HG03097 (cell line): ENCODE results near the gene CUEDC2.

Experiments
- ATAC-seq: cut with Tn5 transposase; IDR thresholded peaks from one replicate; pipeline ENCODE4 v1.9.1; 2021; ENCODE audit not compliant: unreplicated experiment, low FRiP score

Gene CUEDC2

DNA sequence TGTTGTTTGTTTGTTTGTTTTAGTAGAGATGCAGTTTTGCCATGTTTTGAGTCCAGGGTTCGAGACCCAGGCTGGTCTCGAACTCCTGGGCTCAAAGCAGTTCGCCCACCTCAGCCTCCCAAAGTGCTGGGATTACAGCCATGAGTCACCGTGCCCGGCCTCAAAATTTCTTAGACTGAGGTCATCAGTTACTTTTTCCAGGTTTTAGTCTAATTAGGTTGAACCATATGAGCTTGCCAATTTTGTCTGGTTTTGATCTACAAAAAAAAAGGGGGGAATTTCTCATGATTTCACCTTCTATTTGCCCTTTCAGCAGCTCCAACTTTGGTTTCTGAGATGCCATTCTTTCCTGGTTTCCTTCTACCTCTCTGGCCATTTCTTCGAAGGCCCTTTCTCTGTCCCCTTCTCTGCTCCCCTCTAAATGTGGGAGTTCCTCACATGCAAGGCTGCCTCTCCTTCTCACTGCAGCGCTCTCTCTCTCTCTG lies 5.5 kb downstream of the CUEDC2 start:
- no peak for ATAC-seq

DNA sequence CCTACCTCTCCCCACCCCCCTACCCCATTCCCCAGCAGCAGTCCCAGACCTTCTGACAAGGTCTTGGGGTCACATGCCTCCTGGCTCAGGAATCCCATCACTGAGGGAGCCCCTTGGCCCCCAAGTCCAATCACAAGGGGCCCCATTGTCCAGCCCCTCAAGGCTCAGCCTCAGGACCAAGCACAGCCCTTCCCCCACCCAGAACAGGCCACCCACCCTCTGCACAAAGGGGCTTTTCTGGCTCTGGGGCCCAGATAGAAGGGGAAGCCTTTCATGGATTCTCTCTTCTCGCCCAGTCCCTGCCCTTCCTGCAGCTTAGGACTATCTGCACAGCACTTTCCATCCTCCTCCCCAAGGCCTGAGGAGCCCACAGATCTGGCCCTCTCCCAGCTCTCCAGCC lies 6.9 kb downstream of the CUEDC2 start:
- ATAC-seq: no peak

- no peak for ATAC-seq
These were observed 7.5 kb downstream of the CUEDC2 start for GRCh38 chr10:102424916-102425315.

GRCh38 chr10:102424145-102424544 lies 8.2 kb downstream of the CUEDC2 start:
- ATAC-seq: no peak

- ATAC-seq: no peak
These were observed 8.9 kb downstream of the CUEDC2 start for GRCh38 chr10:102423372-102423968.

- no peak for ATAC-seq
These were observed 9.7 kb downstream of the CUEDC2 start for GRCh38 chr10:102422545-102423129.

- no peak for ATAC-seq
These were observed 10.4 kb downstream of the CUEDC2 start for GRCh38 chr10:102421757-102422512.

DNA sequence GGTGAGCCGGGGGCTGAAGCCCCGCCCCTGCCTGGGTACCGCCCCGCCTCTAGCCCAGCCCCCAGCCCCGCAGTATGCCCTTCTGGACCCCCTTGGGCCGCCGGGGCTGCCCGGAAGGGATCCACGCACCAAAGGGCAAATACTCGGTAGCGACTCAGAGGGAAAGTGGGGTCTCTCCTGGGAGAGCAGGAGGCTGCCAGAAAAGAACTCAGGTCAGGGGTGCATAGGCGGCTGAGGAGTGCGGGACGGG lies 10.9 kb downstream of the CUEDC2 start:
- peak; percentile 2 for ATAC-seq

- ATAC-seq: peak; percentile 61
These were observed 11.5 kb downstream of the CUEDC2 start, which contains the start of gene FBXL15 for GRCh38 chr10:102420714-102421506. TSS of gene FBXL15 (plus strand) at chr10:102420836. CDS start at chr10:102421130, 294 bp downstream.

- no peak for ATAC-seq
These were observed 12.1 kb downstream of the CUEDC2 start for GRCh38 chr10:102420181-102420713.

DNA sequence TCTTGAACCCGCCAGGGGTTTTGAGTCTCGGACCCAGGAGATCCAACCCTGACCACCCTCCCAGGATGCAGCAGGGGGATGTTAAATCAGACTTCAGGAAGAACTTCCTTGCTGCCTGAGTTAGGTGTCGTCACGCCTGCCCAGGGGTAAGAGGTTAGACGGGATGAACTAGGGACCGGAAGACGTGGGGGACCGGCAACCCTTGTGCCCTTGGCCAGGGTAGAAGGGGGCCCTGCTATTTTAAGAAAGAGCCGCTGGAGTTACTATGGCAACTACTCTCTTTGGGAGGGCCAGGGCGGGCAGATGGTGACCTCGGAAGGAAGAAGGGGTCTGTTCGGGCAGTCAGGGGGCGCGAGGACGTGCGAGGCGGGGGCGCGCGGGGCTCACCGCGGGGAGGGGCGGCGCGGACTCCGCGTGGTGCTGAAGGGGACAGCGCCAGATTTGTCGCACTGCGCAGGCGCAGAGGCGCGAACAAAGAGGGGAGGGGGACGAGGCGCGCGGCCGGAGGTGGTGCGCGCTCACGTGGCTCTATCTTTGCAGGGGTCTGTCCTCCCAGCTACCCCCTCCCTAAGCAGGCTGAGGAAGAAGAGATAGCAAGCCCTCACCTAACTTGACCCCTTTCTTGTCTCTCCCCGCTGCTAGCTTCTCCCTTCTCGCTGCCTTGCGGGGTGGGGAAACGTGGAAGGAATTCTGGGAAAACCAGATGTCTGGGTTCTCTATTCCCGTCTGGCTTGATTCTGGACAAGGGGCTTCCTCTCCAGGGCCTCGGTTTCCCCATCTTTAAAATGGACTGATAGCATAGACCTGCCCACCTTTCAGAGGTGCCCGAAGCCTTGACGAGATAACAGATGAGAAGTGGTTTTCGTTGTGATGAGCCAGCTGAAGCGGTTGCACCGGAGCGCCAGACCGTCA lies 12.8 kb downstream of the CUEDC2 start:
- ATAC-seq: no peak

- ATAC-seq: no peak
These were observed 13.6 kb downstream of the CUEDC2 start, which contains the start of gene PSD for GRCh38 chr10:102418622-102419268. TSS of gene PSD (minus strand) at chr10:102418785. CDS start at chr10:102417038, 1,747 bp downstream.

DNA sequence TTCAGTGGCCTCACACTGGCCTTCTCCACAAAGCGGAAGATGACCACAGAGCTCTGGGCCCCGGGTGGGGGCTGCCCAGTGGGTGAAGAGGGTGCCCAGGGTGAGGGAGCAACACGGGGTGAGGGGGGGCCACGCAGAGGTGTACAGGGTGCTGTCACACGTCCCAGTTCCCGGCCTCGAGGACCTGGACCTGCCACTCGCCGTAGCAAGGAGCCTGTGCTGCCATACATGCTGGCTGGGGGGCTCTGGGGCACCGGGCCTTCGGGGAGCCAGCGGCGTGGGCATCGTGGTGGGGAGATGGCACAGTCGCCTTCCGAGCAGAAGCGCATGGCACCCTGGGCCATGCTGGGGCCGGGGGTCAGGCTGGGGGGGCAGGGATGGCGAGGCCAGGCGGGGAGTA lies 15.7 kb downstream of the CUEDC2 start:
- ATAC-seq: no peak

DNA sequence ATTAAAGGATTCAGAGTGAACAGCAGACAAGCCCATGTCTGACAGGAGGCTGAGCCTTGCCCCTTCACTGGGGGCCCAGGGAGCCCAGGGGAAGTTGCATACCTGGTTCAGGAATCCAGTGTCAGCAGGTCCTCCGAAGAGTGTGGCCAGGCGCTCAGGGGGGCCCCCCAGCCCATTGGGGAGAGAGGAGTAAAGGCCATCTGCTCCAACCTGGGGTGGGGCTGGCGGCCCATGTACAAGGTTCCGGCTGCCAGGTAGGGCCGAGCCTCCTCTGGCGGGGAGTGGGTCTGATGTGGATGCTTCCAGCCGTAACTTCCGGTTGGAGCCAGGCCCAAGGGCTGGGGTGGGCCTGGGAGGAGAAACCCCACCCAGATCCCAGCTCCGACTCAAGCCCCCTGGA lies 16.1 kb downstream of the CUEDC2 start:
- ATAC-seq: no peak

- no peak for ATAC-seq
These were observed 17.6 kb downstream of the CUEDC2 start for GRCh38 chr10:102414749-102415148.

- no peak for ATAC-seq
These were observed 18.4 kb downstream of the CUEDC2 start for GRCh38 chr10:102413806-102414561.

DNA sequence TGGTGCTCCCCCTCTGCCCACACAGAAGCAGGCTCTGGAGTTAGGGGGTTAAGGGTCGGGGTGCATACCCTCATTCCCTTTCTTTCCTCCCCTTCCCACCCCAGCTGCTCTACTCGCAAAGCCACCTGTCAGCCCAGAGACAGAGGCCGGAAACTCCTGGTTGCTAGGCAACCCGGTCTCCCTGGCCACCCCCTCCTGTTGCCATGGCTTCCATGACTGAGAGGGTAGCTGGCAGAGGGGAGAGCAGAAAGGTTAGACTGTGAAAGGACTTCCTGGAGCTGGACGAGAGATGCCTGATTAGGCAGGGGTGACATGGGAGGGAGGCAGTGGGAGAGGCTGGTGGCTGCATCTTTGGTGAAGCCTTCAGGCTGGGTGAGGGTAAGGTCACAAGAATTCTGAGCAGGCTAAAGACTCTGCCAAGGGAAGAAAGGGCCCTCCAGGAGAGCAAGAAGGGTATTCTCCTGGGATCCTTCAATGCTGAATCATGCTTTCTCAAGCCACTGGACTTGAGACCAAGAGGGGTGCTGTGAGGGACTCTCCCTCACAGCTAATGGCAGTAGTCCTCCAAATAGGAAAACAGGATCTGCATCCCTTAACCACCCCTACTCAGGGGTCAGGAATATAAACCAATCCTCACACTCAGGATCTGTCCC lies 19.2 kb downstream of the CUEDC2 start:
- ATAC-seq: no peak

GRCh38 chr10:102412293-102412692 lies 20.1 kb downstream of the CUEDC2 start:
- ATAC-seq: no peak
